ENCODE results near the gene PRG3. TPM values are rescaled to one million over a fixed set of nuclear protein-coding genes. Genes with fewer than 3 reads are reported as not detected.

PRG3 gene
- total and polyA plus RNA-seq, 2 donors (not counting 1 experiment from before 2014, with no cell fraction given) = not detected

GRCh38 chr11:57397394-57397990 is 16.5 kb upstream of the PRG3 start:
- ChIA-PET POLR2A (interaction anchor here (0.6 kb wide), 1 partner anchor 95 kb away, joined by 15 read pairs; no protein-coding TSS in a partner anchor), CTCF (interaction anchor here (1.4 kb wide), 1 partner anchor 52 kb away, joined by 3 read pairs; no protein-coding TSS in a partner anchor)
- WGBS (ENCODE audit: insufficient coverage) = 78% methylated on average over 3 of the region's 4 CpGs
- Histone ChIP-seq H3K36me3 (replicated peaks in 1 of 2; ENCODE audit: control extremely low read depth in 1 of 2, control insufficient read depth in 1 of 2, extremely low read depth in 1 of 2, insufficient read depth in 2 of 2, low read length in 1 of 2) (no peaks in the 10 kb centered on the region), H2AFZ (ENCODE audit: insufficient read depth, low read depth, low read length, poor library complexity, severe bottlenecking) (no peak overlapping the region), H4K20me1 (ENCODE audit: control insufficient read depth, insufficient read depth, low read length, poor library complexity, severe bottlenecking) (no peaks in the 10 kb centered on the region), H3K27ac (ENCODE audit: low read length in 2 of 2) (no peak overlapping the region), H3K4me3 (ENCODE audit: control extremely low read depth in 1 of 5, extremely low read depth in 1 of 5, insufficient read depth in 1 of 5, low read depth in 2 of 5, low read length in 4 of 5) (no peak overlapping the region), H3K9ac (ENCODE audit: low read length) (no peak overlapping the region), H3K4me1 (ENCODE audit: control insufficient read depth in 2 of 2, insufficient read depth in 2 of 2, low read length in 2 of 2) (no peaks in the 10 kb centered on the region), H3K4me2 (replicated peaks; ENCODE audit: low read depth, low read length, poor library complexity, severe bottlenecking) (no peak overlapping the region), H3K79me2 (ENCODE audit: control insufficient read depth, insufficient read depth, low read length) (no peaks in the 10 kb centered on the region), H3K9me3 (ENCODE audit: control extremely low read depth in 1 of 3, control insufficient read depth in 2 of 3, insufficient read depth in 1 of 3, low read length in 2 of 3) (no peaks in the 10 kb centered on the region), H3K27me3 (replicated peaks in 1 of 4; ENCODE audit: control extremely low read depth in 1 of 4, control insufficient read depth in 3 of 4, insufficient read depth in 4 of 4, low read length in 3 of 4) (no peaks in the 10 kb centered on the region)
- Mint-ChIP-seq H3K4me3 (no peak overlapping the region), H3K9me3 (ENCODE audit: insufficient read depth) (no peaks in the 10 kb centered on the region), H3K4me1 (no peaks in the 10 kb centered on the region), H3K27ac (no peak overlapping the region), H3K27me3 (no peaks in the 10 kb centered on the region)
- ATAC-seq (ENCODE audit: low read depth) = no peak
- TF ChIP-seq EZH2 (IDR thresholded peaks at IDR 0.05; ENCODE audit: borderline replicate concordance, insufficient read depth, low read depth, low read length, poor library complexity, severe bottlenecking) = no peak
- no peak for DNase-seq
- intact Hi-C loops (cut with micrococcal nuclease) = no loop called here

DNA sequence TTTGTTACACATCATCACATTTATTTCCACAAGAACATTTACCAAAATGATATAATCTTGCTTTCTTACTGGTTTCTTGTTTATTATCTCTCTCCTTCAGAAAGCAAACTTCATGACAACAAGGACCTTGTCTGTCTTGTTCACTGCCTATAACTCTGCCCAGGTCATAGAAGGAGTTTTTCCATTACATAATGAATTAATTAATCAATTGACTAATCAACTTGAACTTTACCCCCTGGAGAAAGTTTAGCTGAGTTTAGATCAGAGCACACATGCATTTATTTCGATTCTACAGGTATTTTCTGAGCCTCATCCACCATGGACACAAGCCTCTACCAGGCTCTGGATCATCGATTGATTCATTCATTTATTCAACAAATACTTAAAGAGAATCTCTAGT is 15.8 kb upstream of the PRG3 start:
- Histone ChIP-seq H3K9me3 (ENCODE audit: control extremely low read depth in 1 of 3, control insufficient read depth in 2 of 3, insufficient read depth in 1 of 3, low read length in 2 of 3) (no peaks in the 10 kb centered on the region), H2AFZ (ENCODE audit: insufficient read depth, low read depth, low read length, poor library complexity, severe bottlenecking) (no peak overlapping the region), H3K27ac (ENCODE audit: low read length in 2 of 2) (no peak overlapping the region), H3K4me2 (replicated peaks; ENCODE audit: low read depth, low read length, poor library complexity, severe bottlenecking) (no peak overlapping the region), H3K4me3 (ENCODE audit: control extremely low read depth in 1 of 5, extremely low read depth in 1 of 5, insufficient read depth in 1 of 5, low read depth in 2 of 5, low read length in 4 of 5) (no peak overlapping the region), H3K4me1 (ENCODE audit: control insufficient read depth in 2 of 2, insufficient read depth in 2 of 2, low read length in 2 of 2) (no peaks in the 10 kb centered on the region), H4K20me1 (ENCODE audit: control insufficient read depth, insufficient read depth, low read length, poor library complexity, severe bottlenecking) (no peaks in the 10 kb centered on the region), H3K9ac (ENCODE audit: low read length) (no peak overlapping the region), H3K79me2 (ENCODE audit: control insufficient read depth, insufficient read depth, low read length) (no peaks in the 10 kb centered on the region), H3K36me3 (replicated peaks in 1 of 2; ENCODE audit: control extremely low read depth in 1 of 2, control insufficient read depth in 1 of 2, extremely low read depth in 1 of 2, insufficient read depth in 2 of 2, low read length in 1 of 2) (no peaks in the 10 kb centered on the region), H3K27me3 (replicated peaks in 1 of 4; ENCODE audit: control extremely low read depth in 1 of 4, control insufficient read depth in 3 of 4, insufficient read depth in 4 of 4, low read length in 3 of 4) (no peaks in the 10 kb centered on the region)
- H3K4me3 Mint-ChIP-seq = no peak overlapping the region
- DNase-seq = no peak
- TF ChIP-seq, protein P1, sequence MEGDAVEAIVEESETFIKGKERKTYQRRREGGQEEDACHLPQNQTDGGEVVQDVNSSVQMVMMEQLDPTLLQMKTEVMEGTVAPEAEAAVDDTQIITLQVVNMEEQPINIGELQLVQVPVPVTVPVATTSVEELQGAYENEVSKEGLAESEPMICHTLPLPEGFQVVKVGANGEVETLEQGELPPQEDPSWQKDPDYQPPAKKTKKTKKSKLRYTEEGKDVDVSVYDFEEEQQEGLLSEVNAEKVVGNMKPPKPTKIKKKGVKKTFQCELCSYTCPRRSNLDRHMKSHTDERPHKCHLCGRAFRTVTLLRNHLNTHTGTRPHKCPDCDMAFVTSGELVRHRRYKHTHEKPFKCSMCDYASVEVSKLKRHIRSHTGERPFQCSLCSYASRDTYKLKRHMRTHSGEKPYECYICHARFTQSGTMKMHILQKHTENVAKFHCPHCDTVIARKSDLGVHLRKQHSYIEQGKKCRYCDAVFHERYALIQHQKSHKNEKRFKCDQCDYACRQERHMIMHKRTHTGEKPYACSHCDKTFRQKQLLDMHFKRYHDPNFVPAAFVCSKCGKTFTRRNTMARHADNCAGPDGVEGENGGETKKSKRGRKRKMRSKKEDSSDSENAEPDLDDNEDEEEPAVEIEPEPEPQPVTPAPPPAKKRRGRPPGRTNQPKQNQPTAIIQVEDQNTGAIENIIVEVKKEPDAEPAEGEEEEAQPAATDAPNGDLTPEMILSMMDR (IDR thresholded peaks at IDR 0.05) = no peak
- TF ChIP-seq EZH2 (IDR thresholded peaks at IDR 0.05; ENCODE audit: borderline replicate concordance, insufficient read depth, low read depth, low read length, poor library complexity, severe bottlenecking) = no peak
- ChIA-PET POLR2A (no interaction called here), CTCF (interaction anchor here (1.4 kb wide), 1 partner anchor 51 kb away, joined by 3 read pairs; no protein-coding TSS in a partner anchor)
- H3K27me3 Mint-ChIP-seq = no peaks in the 10 kb centered on the region
- intact Hi-C loops (cut with micrococcal nuclease) = no loop called here
- no CpG with 5 or more reads among the region's 2 CpGs for WGBS (ENCODE audit: insufficient coverage)
- no peak overlapping the region for H3K27ac Mint-ChIP-seq
- H3K4me1 Mint-ChIP-seq = no peaks in the 10 kb centered on the region
- no peaks in the 10 kb centered on the region for H3K9me3 Mint-ChIP-seq (ENCODE audit: insufficient read depth)
- no peak for ATAC-seq (ENCODE audit: low read depth)

Measured in B cell (primary cell).